Stimulated activated CD8-positive, alpha-beta memory T cell treated with anti-CD3 and anti-CD28 coated beads, Interleukin-4, amount 100 ng/mL, for 4 hours (primary cell): ENCODE results near the gene NUP205.

ENCODE experiments used
- DNase-seq, 2 donors: peaks; one replicate each; pipeline ENCODE4 v3.0.0-alpha.2; 2020; ENCODE audit warnings: low read depth in 2 of 2, low spot score in 1 of 2

Gene NUP205

GRCh38 chr7:135693558-135693957 lies 135.8 kb downstream of the NUP205 start:
- DNase-seq = no peak

- no peak for DNase-seq
Measured at GRCh38 chr7:135697276-135698049, 139.7 kb downstream of the NUP205 start.
